Measurements from ENCODE around the gene UNC5B. TPM values are rescaled to one million over a fixed set of nuclear protein-coding genes. Genes with fewer than 3 reads are reported as not detected.

UNC5B gene
- total RNA-seq, 4 donors from 2014 or later, result 3.4 to 5.2 (median 3.9) TPM

- TF ChIP-seq CTCF (IDR thresholded peaks at IDR 0.05), result no peak
- DNase-seq (ENCODE audit: low spot score) (no peak), ATAC-seq (ENCODE audit: low FRiP score) (no peak)
Observed at GRCh38 chr10:71335173-71335708, 122.9 kb downstream of the UNC5B start.

GRCh38 chr10:71336632-71337031, 124.3 kb downstream of the UNC5B start:
- TF ChIP-seq CTCF (IDR thresholded peaks at IDR 0.05), result no peak
- no peak for DNase-seq (ENCODE audit: low spot score)
- ATAC-seq (ENCODE audit: low FRiP score), result no peak

GRCh38 chr10:71337219-71337701, 124.9 kb downstream of the UNC5B start:
- ATAC-seq (ENCODE audit: low FRiP score) (no peak), DNase-seq (ENCODE audit: low spot score) (no peak)
- TF ChIP-seq CTCF (IDR thresholded peaks at IDR 0.05), result no peak

- DNase-seq (ENCODE audit: low spot score), result no peak
- no peak for ATAC-seq (ENCODE audit: low FRiP score)
- no peak for TF ChIP-seq CTCF (IDR thresholded peaks at IDR 0.05)
Observed at GRCh38 chr10:71338728-71339495, 126.5 kb downstream of the UNC5B start.

- TF ChIP-seq CTCF (IDR thresholded peaks at IDR 0.05), result no peak
- no peak for DNase-seq (ENCODE audit: low spot score)
- no peak for ATAC-seq (ENCODE audit: low FRiP score)
Observed at GRCh38 chr10:71339796-71340589, 127.6 kb downstream of the UNC5B start.

GRCh38 chr10:71342573-71343391, 130.4 kb downstream of the UNC5B start:
- no peak for ATAC-seq (ENCODE audit: low FRiP score)
- TF ChIP-seq CTCF (IDR thresholded peaks at IDR 0.05), result no peak

More at GRCh38 chr10:71342573-71343391, 130.4 kb downstream of the UNC5B start:
- no peak for DNase-seq (ENCODE audit: low spot score)

Data from omental fat pad (tissue), 4 donors.